HepG2 (cell line): Measurements from ENCODE around the gene CSNK1G3. TPM values are rescaled to one million over a fixed set of nuclear protein-coding genes. Genes with fewer than 3 reads are reported as not detected.
A peak's percentile ranks its signal among the peaks of the same experiment; 100 is the strongest.

Experiments used
- ATAC-seq: fragments of 200-7000 bp; cut with Tn5 transposase; 3 replicates; pipeline ENCODE4 v1.9.1; 2020; ENCODE audit warnings: mild to moderate bottlenecking, moderate library complexity
- BruUV-seq: library from RNA; stranded (reverse); fragments of 400-500 nt; replicated peaks from 2 replicates; lab custom pipeline; 2021; lab: Mats Ljungman, UMichigan
- CTCF ChIA-PET: fragments of 300-600 bp; formaldehyde crosslinking; extraction: SDS; loops from one replicate; lab custom pipeline; 2021; ENCODE audit warnings: low total read pairs, inconsistent platforms, low intra/inter-chr PET ratio; lab: Yijun Ruan, JAX
- POLR2A ChIA-PET: fragments of 350-600 bp; sonication (Branson Sonifier 250); formaldehyde crosslinking; loops from one replicate; lab custom pipeline; 2020; ENCODE audit warnings: antibody characterized with exemption, inconsistent platforms; lab: Yijun Ruan, JAX
- DNase-seq: peaks from one replicate; pipeline ENCODE4 v3.0.0-alpha.2; 2015; ENCODE audit warnings: low spot score
- FAIRE-seq: peaks from 3 replicates; lab custom pipeline; 2011; peaks lifted over from hg19 to GRCh38; lab: Jason Lieb, UNC
- H2AFZ ChIP-seq: one replicate; pipeline ENCODE4 v1.6.1; 2011; ENCODE audit warnings: low read length, inconsistent platforms
- H3K27ac ChIP-seq: fragments of 300-600 bp; 3 replicates; pipeline ENCODE4 v1.8.0; 2011; ENCODE audit warnings: mixed run types, mild to moderate bottlenecking, mixed read lengths, low read length, inconsistent platforms; ENCODE audit not compliant: insufficient read depth; ENCODE audit errors: extremely low read length
- H3K27me3 ChIP-seq, 2 experiments: fragments of 200-600 bp in 1 of 2; 2 replicates in 1 of 2; 3 replicates in 1 of 2; pipeline versions ENCODE4 v1.6.0 to v1.8.0; 2011; ENCODE audit warnings: low read length in 2 of 2, mild to moderate bottlenecking in 2 of 2, moderate library complexity in 2 of 2, inconsistent platforms in 1 of 2; ENCODE audit not compliant: insufficient read depth in 2 of 2, control insufficient read depth in 1 of 2
- H3K36me3 ChIP-seq, 2 experiments: fragments of 200-600 bp in 1 of 2; replicated peaks in 1 of 2; 2 replicates in 1 of 2; 3 replicates in 1 of 2; pipeline versions ENCODE4 v1.5.1 to v1.8.0; 2011; ENCODE audit warnings: low read length in 2 of 2, inconsistent platforms in 1 of 2; ENCODE audit not compliant: insufficient read depth in 2 of 2, control insufficient read depth in 1 of 2
- H3K4me1 ChIP-seq: 2 replicates; pipeline ENCODE4 v1.5.1; 2012; ENCODE audit warnings: low read length, inconsistent platforms; ENCODE audit not compliant: insufficient read depth
- H3K4me2 ChIP-seq: 2 replicates; pipeline ENCODE4 v1.6.0; 2011; ENCODE audit warnings: low read depth, low read length, inconsistent platforms
- H3K4me3 ChIP-seq, 3 experiments: fragments of 200-600 bp in 1 of 3; sonication (generic), shearing (Covaris generic) in 1 of 3; replicated peaks in 1 of 3; 2 replicates each; pipeline ENCODE4 v1.5.1; 2011 to 2016; ENCODE audit warnings: low read length in 3 of 3, inconsistent platforms in 2 of 3, low read depth in 2 of 3, mild to moderate bottlenecking in 2 of 3, control low read depth in 1 of 3, mixed read lengths in 1 of 3; ENCODE audit not compliant: insufficient read depth in 1 of 3
- H3K79me2 ChIP-seq: one replicate; pipeline ENCODE4 v1.6.1; 2011; ENCODE audit warnings: low read length, inconsistent platforms; ENCODE audit not compliant: insufficient read depth
- H3K9ac ChIP-seq: 2 replicates; pipeline ENCODE4 v1.6.0; 2011; ENCODE audit warnings: mild to moderate bottlenecking, low read depth, low read length, inconsistent platforms; ENCODE audit not compliant: insufficient read depth
- H3K9me3 ChIP-seq: 2 replicates; pipeline ENCODE4 v1.5.1; 2012; ENCODE audit warnings: mild to moderate bottlenecking, low read length
- H4K20me1 ChIP-seq: 2 replicates; pipeline ENCODE4 v1.6.0; 2011; ENCODE audit warnings: inconsistent platforms, mild to moderate bottlenecking, low read length, moderate library complexity; ENCODE audit not compliant: insufficient read depth
- BRD4 ChIP-seq: sonication (generic); formaldehyde crosslinking; IDR thresholded peaks from 2 replicates; pipeline ENCODE4 v1.4.0; 2020; ENCODE audit warnings: missing genetic modification reagents
- CSRNP2 ChIP-seq: sonication (generic); formaldehyde crosslinking; conservative IDR thresholded peaks from 2 replicates; pipeline ENCODE4 v1.8.0; 2022; ENCODE audit warnings: low read depth, missing genetic modification reagents
- HNF4A ChIP-seq: sonication (generic); formaldehyde crosslinking; IDR thresholded peaks from 2 replicates; pipeline ENCODE4 v1.4.0; 2020; ENCODE audit warnings: missing genetic modification reagents
- SETDB1 ChIP-seq: sonication (generic); formaldehyde crosslinking; IDR thresholded peaks from 2 replicates; pipeline ENCODE4 v1.5.1; 2020; ENCODE audit warnings: missing genetic modification reagents, mild to moderate bottlenecking, borderline replicate concordance
- TRAFD1 ChIP-seq: sonication (generic); formaldehyde crosslinking; IDR thresholded peaks from 2 replicates; pipeline ENCODE4 v1.5.1; 2020; ENCODE audit warnings: missing genetic modification reagents, mild to moderate bottlenecking, borderline replicate concordance
- ZNF280B ChIP-seq: sonication (generic); formaldehyde crosslinking; IDR thresholded peaks from 2 replicates; pipeline ENCODE4 v1.5.0; 2020; ENCODE audit warnings: missing genetic modification reagents, mild to moderate bottlenecking, borderline replicate concordance
- ZNF512B ChIP-seq: sonication (generic); formaldehyde crosslinking; IDR thresholded peaks from 2 replicates; pipeline ENCODE4 v1.5.1; 2020; ENCODE audit warnings: missing genetic modification reagents, mild to moderate bottlenecking, borderline replicate concordance
- ZNF549 ChIP-seq: sonication (generic); formaldehyde crosslinking; IDR thresholded peaks from 2 replicates; pipeline ENCODE4 v1.5.0; 2020; ENCODE audit warnings: missing genetic modification reagents
- ZZZ3 ChIP-seq: sonication (generic); formaldehyde crosslinking; IDR thresholded peaks from 2 replicates; pipeline ENCODE4 v1.4.0; 2020; ENCODE audit warnings: missing genetic modification reagents, mild to moderate bottlenecking, borderline replicate concordance
- WGBS: methylation state at CpG from one replicate; pipeline ENCODE4 v1.1.6; 2017; ENCODE audit warnings: low lambda C conversion rate; 5-methylcytosine and 5-hydroxymethylcytosine counted together
- in situ Hi-C: cut with HindIII; loops from 2 replicates; pipeline ENCODE4 v1.10.0; 2017; ENCODE audit warnings: low pct_unique_long_range_greater_than_20kb; ENCODE audit not compliant: extremely low pct_ligation_motif_present
- intact Hi-C: fragments of 100-400 bp; cut with micrococcal nuclease; formaldehyde crosslinking; loops from one replicate; pipeline ENCODE4 v1.10.0; 2022; ENCODE audit not compliant: unreplicated experiment
- polyA plus RNA-seq, 8 experiments: library from polyadenylated mRNA; depleted of rRNA in 3 of 8; stranded (reverse) in 7 of 8; unstranded in 1 of 8; fragments of >200 nt; fragmentation: Illumina TruSeq in 4 of 8; extraction: Trizol in 4 of 8; gene quantifications; 2 replicates each; pipeline versions ENCODE4 v1.2.1 to v1.2.3, GENCODE V29; 2011 to 2016; ENCODE audit warnings: low read depth in 4 of 8, missing spikeins in 1 of 8, mixed read lengths in 1 of 8; ENCODE audit not compliant: insufficient read depth in 1 of 8
- total RNA-seq, 5 experiments: library from RNA; depleted of rRNA; stranded (reverse); fragments of >200 nt; fragmentation: Illumina TruSeq; extraction: Trizol; gene quantifications; 2 replicates each; pipeline ENCODE4 v1.2.3, GENCODE V29; 2016; ENCODE audit warnings: low read depth in 1 of 5

CSNK1G3 gene
- total and polyA plus RNA-seq, 2 of the 13 experiments (the other 11 are each of a cell fraction or from before 2014, with no cell fraction given), result 11.3 to 31.5 TPM

- H3K9me3 ChIP-seq, result no peaks in the 10 kb centered on the region
- TF ChIP-seq BRD4, result no peak
- TF ChIP-seq HNF4A (CRISPR knock-in tag), result 0 out of 2 replicates have a peak, but pooled peaks have one; percentile 11
- peaks cover 6% of the 10 kb centered on the region; the same call in 1 of the 2 replicates for H4K20me1 ChIP-seq
- DNase-seq, result no peak
- ChIA-PET POLR2A (interaction anchor here (0.7 to 1.8 kb wide), 2 partner anchors 16 to 104 kb away, joined by 4 to 5 read pairs; partner anchors contain the start of genes CEP120 and CSNK1G3), CTCF (no interaction called here)
- peaks cover 18% of the 10 kb centered on the region for H3K4me1 ChIP-seq
- peaks cover 79% of the 10 kb centered on the region for H3K79me2 ChIP-seq
- no peak overlapping the region; the same call in 1 of the 2 replicates for H3K4me2 ChIP-seq
- H3K27ac ChIP-seq, result no peak overlapping the region
- H3K9ac ChIP-seq, result no peak overlapping the region
- no peak overlapping the region for H3K4me3 ChIP-seq
- intact Hi-C loops, result loop anchor here (5.0 kb wide), 1 partner anchor 49 kb away; no protein-coding TSS in a partner anchor
- in situ Hi-C loops, result no loop called here
- no peaks in the 10 kb centered on the region for H3K36me3 ChIP-seq
- no peak for ATAC-seq
- H2AFZ ChIP-seq, result no peak overlapping the region
- no TSS peak for BruUV-seq
- no peaks in the 10 kb centered on the region for H3K27me3 ChIP-seq
- no peak for FAIRE-seq
Measured at GRCh38 chr5:123528065-123528464, 16.1 kb downstream of the CSNK1G3 start.

DNA sequence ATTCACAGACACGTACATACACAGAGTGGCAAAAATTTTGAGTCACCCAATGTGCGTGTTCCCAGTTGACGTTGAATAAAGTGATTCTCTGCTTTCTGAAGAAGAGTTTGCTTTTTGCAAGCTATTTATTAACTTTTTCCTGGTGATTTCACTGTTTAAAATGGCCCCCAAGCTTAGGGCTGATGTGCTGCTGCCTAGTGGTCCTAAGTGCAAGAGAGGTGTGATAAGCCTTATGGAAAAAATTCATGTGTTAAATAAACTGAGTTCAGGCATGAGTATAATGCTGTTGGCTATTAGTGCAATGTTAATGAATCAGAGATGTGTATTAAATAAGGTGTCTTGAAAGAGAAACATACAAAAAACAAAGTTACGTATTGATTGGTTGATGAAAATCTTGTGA, 16.9 kb downstream of the CSNK1G3 start:
- Histone ChIP-seq H3K4me3 (no peak overlapping the region), H3K9ac (no peak overlapping the region), H2AFZ (no peak overlapping the region), H3K36me3 (no peaks in the 10 kb centered on the region), H3K4me1 (peaks cover 18% of the 10 kb centered on the region), H3K27me3 (no peaks in the 10 kb centered on the region), H3K9me3 (no peaks in the 10 kb centered on the region), H3K79me2 (peaks cover 73% of the 10 kb centered on the region), H3K27ac (no peak overlapping the region), H4K20me1 (peaks cover 6% of the 10 kb centered on the region; the same call in 1 of the 2 replicates), H3K4me2 (no peak overlapping the region)
- ATAC-seq, result no peak; the same call in 2 of the 3 replicates
- peak; percentile 51 for FAIRE-seq
- ChIA-PET CTCF (no interaction called here), POLR2A (no interaction called here)
- no TSS peak for BruUV-seq
- WGBS, result 93% methylated on average over 4 of the region's 4 CpGs
- in situ Hi-C loops (no loop called here), intact Hi-C loops (loop anchor here (5.0 kb wide), 1 partner anchor 48 kb away; no protein-coding TSS in a partner anchor)
- DNase-seq, result no peak
- TF ChIP-seq ZZZ3 (CRISPR knock-in tag), result no peak
- no peak for TF ChIP-seq CSRNP2
- TF ChIP-seq SETDB1 (CRISPR knock-in tag), result no peak
- TF ChIP-seq ZNF280B (CRISPR knock-in tag), result no peak
- TF ChIP-seq ZNF549 (CRISPR knock-in tag), result no peak
- no peak for TF ChIP-seq TRAFD1 (CRISPR knock-in tag)
- no peak for TF ChIP-seq ZNF512B (CRISPR knock-in tag)
